ENCODE results near the gene IZUMO1.
"Not testable (repeated sequence)": the region's sequence is repeated elsewhere in the genome, so short reads cannot be mapped to it uniquely, and the experiment has no call there.

The IZUMO1 gene

DNA sequence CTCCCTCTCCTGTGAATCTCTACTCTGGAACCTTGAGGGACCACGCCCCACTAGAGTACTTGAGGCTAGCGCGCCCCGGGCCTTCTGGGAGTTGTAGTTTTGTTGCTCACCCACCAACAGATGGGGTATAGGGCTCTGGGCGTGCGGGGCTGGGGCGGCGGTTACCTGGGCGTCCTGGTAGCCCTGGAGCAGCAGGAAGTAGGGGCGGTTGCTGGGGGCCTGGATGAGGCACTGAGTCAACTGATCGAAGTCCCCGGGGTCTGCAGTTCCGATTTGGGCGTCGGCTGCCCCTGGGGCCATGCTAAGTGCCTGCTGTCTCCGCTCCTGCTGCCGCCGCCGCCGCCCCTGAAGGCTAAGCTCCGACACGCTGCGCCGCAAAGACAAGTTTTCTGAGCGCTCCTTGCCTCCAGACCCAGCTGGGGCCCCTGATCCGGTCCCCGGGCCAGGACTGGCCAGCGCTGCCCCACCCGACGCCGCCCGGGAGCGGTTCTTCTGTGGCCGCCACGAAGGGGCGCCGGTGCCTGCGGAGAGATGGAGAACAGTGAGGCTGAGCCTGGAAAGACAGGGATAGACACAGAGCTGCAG lies 11.6 kb downstream of the IZUMO1 start:
- DNase-seq, result no peak

DNA sequence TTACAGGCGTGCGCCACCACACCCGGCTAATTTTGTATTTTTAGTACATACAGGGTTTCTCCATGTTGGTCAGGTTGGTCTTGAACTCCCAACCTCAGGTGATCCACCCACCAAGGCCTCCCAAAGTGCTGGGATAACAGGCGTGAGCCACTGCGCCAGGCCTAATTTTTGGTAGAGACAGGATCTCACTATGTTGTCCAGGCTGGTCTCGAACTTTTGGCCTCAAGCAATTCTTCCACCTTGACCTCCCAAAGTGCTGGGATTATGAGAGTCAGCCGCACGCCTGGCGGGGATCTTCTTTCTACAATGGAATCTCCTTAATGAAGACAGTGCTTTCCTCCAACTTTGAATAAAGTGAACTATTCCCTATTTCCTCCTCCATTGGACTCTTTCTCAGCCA lies 12.1 kb downstream of the IZUMO1 start:
- no peak for DNase-seq

DNA sequence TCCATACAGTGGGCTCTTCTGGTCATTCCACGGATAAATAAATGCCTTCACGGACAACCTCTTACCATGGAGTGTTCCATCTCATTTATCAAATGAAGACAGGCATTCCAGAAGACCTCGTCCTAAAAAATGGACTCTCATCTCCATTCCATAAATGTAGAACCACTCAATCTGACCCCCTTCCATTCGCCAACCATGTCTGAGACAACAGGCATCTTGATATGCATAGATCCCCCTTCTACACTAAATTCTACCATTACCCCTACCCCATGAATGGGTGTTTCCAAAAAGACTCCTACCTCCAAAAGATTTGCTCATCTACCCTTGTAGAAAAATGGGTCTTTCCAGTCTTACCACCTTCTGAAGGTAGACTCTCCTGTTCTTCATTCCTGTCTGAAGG lies 15.3 kb downstream of the IZUMO1 start:
- DNase-seq, result no peak

DNA sequence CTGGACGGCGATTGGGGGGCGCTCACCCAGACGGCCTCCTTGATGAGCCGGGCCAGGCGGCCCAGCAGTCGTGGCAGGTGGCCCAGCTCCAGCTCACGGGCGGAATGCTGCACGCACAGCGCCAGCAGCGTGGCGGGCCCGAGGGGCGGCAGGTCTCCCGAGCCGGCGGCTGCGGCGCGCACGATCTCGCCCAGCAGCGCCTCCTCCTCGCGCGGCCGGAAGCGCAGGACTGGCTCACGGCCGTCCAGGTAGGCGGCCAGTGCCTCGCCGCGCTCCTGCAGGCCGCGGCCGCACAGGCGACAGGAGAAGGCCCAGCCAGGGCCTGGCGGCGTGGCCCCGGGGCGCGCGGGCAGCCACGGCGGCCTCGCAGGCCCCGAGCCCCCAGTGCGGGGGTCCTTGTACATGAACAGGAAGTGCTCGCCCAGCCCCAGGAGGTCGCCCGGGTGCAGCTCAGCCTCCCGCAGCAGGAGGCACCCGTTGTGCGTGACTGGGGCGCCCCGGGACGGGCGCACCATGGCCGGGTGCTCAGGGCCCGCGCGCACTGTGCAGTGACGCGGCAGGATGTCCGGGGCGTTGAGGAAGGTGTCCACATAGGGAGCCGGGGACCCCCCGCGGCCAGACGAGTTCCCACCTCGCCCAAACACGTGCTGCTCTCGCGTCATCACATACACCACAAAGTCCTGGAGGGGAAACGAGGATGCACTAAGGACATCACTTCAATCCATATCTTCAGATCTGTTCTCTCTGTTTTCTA lies 17.6 kb downstream of the IZUMO1 start:
- no peak for DNase-seq

GRCh38 chr19:48726556-48726955 lies 20.2 kb downstream of the IZUMO1 start:
- DNase-seq, result peak; percentile 48 to 69

GRCh38 chr19:48724796-48725753 lies 21.6 kb downstream of the IZUMO1 start:
- peak; percentile 97 to 98 for DNase-seq

GRCh38 chr19:48722196-48722708 lies 24.5 kb downstream of the IZUMO1 start:
- DNase-seq, result no peak

- DNase-seq, result peak; percentile 98 to 99
Measured at GRCh38 chr19:48720613-48721296, 26.0 kb downstream of the IZUMO1 start.

GRCh38 chr19:48720251-48720612 lies 26.5 kb downstream of the IZUMO1 start:
- DNase-seq, result no peak

- DNase-seq, result no peak
Measured at GRCh38 chr19:48719263-48720171, 27.2 kb downstream of the IZUMO1 start, which contains the start of gene MAMSTR. TSS of gene MAMSTR (minus strand) at chr19:48719725. CDS start at chr19:48719031, 694 bp downstream.

- DNase-seq, result no peak
Measured at GRCh38 chr19:48718711-48719231, 27.9 kb downstream of the IZUMO1 start.

DNA sequence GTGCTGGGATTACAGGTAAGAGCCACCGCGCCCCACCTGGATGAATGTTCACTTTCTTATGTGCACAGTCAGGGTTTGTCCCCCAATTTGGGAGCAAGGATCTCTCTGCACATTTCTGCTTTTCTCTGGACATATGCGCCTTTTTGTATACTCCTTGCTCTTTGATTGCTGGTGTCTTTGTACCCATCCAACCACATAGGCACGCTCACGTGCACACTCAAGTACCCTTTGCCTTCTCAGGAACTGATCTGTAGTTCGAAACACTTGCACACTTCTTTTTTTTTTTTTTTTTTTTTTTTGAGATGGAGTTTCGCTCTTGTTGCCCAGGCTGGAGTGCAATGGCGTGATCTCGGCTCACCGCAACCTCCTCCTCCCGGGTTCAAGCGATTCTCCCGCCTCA lies 28.6 kb downstream of the IZUMO1 start:
- not testable (repeated sequence) for DNase-seq

- no peak for DNase-seq
Measured at GRCh38 chr19:48716562-48717291, 30.0 kb downstream of the IZUMO1 start.

GRCh38 chr19:48715681-48716171 lies 31.0 kb downstream of the IZUMO1 start:
- no peak for DNase-seq

- no peak for DNase-seq
Measured at GRCh38 chr19:48714759-48715675, 31.7 kb downstream of the IZUMO1 start.

- DNase-seq, result peak; percentile 99 to 100
Measured at GRCh38 chr19:48713864-48714755, 32.6 kb downstream of the IZUMO1 start.

GRCh38 chr19:48713041-48713863 lies 33.5 kb downstream of the IZUMO1 start:
- peak; percentile 31 to 50 for DNase-seq
